ENCODE data around the gene RAPGEF3. TPM values are rescaled to one million over a fixed set of nuclear protein-coding genes. Genes with fewer than 3 reads are reported as not detected.
A peak's percentile ranks its signal among the peaks of the same experiment; 100 is the strongest.

RAPGEF3 gene
- total and polyA plus RNA-seq, 4 donors, result 3.1 to 149 (median 89.0) TPM

DNA sequence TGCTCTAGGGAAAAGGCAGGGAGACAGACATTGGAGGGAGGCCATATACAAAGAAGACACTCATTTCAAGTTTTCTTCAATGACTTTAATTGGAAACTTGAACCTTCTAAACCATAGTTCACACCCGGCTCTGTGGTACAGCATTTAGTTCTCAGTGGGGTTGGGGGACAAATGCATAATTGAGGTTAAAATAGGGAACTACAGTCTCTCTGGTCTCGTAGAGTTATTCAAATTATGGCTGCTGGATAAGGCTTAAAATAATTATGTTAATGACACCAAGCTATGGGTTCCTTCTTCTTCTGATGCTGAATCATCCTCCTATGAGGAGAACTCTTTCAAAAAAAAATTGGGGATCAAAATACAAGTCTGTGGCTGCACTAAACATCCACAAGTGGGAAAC lies 49.0 kb downstream of the RAPGEF3 start:
- Histone ChIP-seq H3K27me3 (ENCODE audit: control insufficient read depth in 1 of 2, insufficient read depth in 2 of 2, low read length in 1 of 2) (no peaks in the 10 kb centered on the region), H3K36me3 (ENCODE audit: control insufficient read depth in 1 of 2, insufficient read depth in 2 of 2, low read length in 1 of 2) (peaks cover 0 to 2% of the 10 kb centered on the region in 2 donors), H3K4me3 (ENCODE audit: low read length in 2 of 2) (no peak overlapping the region), H3K9me3 (ENCODE audit: control insufficient read depth, low read length) (no peaks in the 10 kb centered on the region), H3K4me1 (ENCODE audit: control insufficient read depth in 1 of 2, insufficient read depth in 2 of 2, low read length in 2 of 2) (no peaks in the 10 kb centered on the region), H3K27ac (ENCODE audit: low read depth in 1 of 2, low read length in 2 of 2) (no peak overlapping the region)
- intact Hi-C loops (cut with DNase I), result loop anchor here in 1 of 2 donors (10.0 kb wide), 1 partner anchor 245 kb away; no protein-coding TSS in a partner anchor
- no peak for DNase-seq
- ATAC-seq (ENCODE audit: low FRiP score), result no peak
- WGBS, 2 donors, result 87 to 90% methylated on average over 2 of the region's 2 CpGs

DNA sequence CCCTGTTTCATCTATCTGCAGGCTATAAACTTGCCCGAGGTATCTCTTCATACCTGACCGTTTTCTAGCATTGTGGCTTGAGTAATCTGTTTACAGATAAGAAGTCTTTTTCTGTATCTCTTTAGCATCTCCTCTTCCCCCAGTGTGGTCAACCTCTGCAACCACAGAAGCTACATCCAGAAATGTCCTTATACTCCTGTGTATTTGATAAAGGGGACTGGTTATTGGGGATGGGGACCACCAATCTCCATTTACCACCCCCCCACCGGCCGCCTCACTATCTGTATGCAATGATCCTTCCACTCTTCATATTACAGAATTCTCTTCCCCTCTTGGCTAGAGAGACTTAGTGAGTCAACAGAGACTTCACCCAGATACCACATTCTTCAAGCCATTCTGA lies 49.4 kb downstream of the RAPGEF3 start:
- WGBS, 2 donors, result 92% methylated on average over 4 of the region's 4 CpGs
- intact Hi-C loops (cut with DNase I), result no loop called here
- Histone ChIP-seq H3K4me1 (ENCODE audit: control insufficient read depth in 1 of 2, insufficient read depth in 2 of 2, low read length in 2 of 2) (no peaks in the 10 kb centered on the region), H3K4me3 (ENCODE audit: low read length in 2 of 2) (no peak overlapping the region), H3K27ac (ENCODE audit: low read depth in 1 of 2, low read length in 2 of 2) (no peak overlapping the region), H3K36me3 (ENCODE audit: control insufficient read depth in 1 of 2, insufficient read depth in 2 of 2, low read length in 1 of 2) (peaks cover 0 to 2% of the 10 kb centered on the region in 2 donors), H3K27me3 (ENCODE audit: control insufficient read depth in 1 of 2, insufficient read depth in 2 of 2, low read length in 1 of 2) (no peaks in the 10 kb centered on the region), H3K9me3 (ENCODE audit: control insufficient read depth, low read length) (no peaks in the 10 kb centered on the region)
- ATAC-seq (ENCODE audit: low FRiP score), result no peak
- DNase-seq, result no peak

DNA sequence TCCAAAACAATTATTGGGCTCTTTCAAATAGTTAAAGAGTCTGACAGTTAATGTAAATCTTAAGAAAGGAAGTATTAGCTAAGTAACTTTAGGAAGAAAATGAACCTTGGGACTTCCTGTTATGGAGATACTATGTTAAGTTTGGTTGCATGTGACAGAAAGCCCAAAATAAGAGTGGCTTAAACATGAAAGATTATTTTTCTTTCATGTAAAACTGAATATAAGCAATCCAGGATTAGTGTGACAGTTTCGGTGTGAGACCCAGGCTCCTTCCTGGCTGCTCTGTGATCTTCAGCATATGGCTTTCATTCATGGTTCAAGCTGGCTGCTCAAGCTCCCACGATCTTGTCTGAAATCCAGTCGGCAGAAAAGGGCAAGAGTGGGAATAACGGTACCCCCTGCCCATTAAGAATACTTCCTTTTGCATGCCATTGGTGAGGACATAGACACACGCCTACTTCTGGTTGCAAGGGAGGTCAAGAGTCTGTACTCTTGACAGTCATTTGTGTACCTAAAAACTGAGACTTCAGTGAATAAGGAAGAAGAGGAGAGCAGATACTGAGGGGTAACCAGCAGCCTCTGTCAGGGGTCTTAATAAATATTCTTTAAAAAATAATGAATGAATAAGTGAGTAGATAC lies 50.7 kb downstream of the RAPGEF3 start:
- no peak overlapping the region for H3K27ac ChIP-seq (ENCODE audit: low read depth in 1 of 2, low read length in 2 of 2)
- H3K9me3 ChIP-seq (ENCODE audit: control insufficient read depth, low read length), result no peaks in the 10 kb centered on the region
- WGBS, 2 donors, result 57 to 66% methylated on average over 5 of the region's 5 CpGs
- intact Hi-C loops (cut with DNase I), result no loop called here
- DNase-seq (no peak), ATAC-seq (ENCODE audit: low FRiP score) (no peak)
- H3K27me3 ChIP-seq (ENCODE audit: control insufficient read depth in 1 of 2, insufficient read depth in 2 of 2, low read length in 1 of 2), result no peaks in the 10 kb centered on the region
- H3K4me3 ChIP-seq (ENCODE audit: low read length in 2 of 2), result no peak overlapping the region
- peaks cover 0 to 2% of the 10 kb centered on the region in 2 donors for H3K36me3 ChIP-seq (ENCODE audit: control insufficient read depth in 1 of 2, insufficient read depth in 2 of 2, low read length in 1 of 2)
- no peaks in the 10 kb centered on the region for H3K4me1 ChIP-seq (ENCODE audit: control insufficient read depth in 1 of 2, insufficient read depth in 2 of 2, low read length in 2 of 2)

DNA sequence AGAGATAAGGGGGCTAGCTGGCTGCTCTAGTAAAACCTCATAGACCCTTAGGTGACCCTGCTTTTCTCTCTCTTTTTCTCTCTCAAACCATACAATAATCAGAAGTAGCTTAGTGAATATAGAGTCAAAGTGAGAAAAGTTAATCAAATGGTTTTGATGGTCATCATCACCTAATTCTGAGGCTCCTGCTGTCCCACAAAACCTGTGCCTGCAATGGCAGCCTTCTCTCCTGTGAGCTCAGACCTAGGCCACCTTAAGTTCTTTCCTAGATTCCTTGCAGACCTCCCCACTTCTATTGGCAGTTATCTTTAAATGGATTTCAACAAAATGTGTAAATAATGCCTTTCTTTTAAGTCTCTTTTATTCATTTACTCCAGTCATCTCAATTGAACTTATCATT lies 51.3 kb downstream of the RAPGEF3 start:
- Histone ChIP-seq H3K27ac (ENCODE audit: low read depth in 1 of 2, low read length in 2 of 2) (no peak overlapping the region), H3K9me3 (ENCODE audit: control insufficient read depth, low read length) (no peaks in the 10 kb centered on the region), H3K4me3 (ENCODE audit: low read length in 2 of 2) (no peak overlapping the region), H3K4me1 (ENCODE audit: control insufficient read depth in 1 of 2, insufficient read depth in 2 of 2, low read length in 2 of 2) (no peaks in the 10 kb centered on the region), H3K27me3 (ENCODE audit: control insufficient read depth in 1 of 2, insufficient read depth in 2 of 2, low read length in 1 of 2) (no peaks in the 10 kb centered on the region), H3K36me3 (ENCODE audit: control insufficient read depth in 1 of 2, insufficient read depth in 2 of 2, low read length in 1 of 2) (peaks cover 0 to 2% of the 10 kb centered on the region in 2 donors)
- intact Hi-C loops (cut with DNase I), result no loop called here
- no peak for DNase-seq
- ATAC-seq (ENCODE audit: low FRiP score), result no peak

DNA sequence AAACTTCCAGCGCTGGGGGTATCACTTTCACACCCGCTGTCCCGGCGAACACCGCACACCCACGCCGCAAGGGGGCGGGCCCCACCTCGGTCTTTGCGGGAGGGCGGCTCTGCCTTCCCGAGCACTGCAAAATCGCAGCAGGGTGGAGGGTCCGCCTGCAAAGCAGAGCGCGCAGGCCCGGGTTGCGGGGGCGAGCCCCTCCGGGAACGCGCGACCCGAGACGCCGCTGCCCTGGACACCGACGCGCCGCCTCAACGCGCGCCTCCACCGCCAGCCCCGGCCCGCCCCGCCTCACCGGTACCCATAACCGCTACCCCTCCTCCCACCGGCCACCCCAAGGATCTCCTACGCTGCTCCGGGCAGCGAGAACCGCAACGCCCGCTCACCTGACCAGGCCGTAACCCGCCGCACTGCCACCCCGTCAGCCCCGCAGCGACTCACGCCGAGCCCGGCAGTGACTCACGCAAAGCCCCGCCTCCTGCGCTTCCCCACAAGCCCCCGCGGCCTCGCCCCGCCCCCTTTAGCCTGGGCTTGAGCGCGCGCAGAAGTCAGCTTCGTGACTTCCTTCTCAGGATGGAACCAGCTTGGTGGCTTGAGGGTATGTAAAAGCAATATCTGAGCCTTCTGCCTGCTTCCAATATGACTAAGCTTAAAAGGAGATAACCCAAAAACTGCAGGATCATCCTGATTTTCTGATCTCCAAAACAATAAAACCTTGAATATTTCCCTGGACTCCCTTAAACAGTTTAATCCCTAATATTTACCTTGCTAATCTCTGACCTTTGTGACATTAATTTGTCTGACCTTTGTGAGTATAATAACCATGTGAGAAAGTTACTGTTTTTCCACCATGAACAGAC lies 52.9 kb downstream of the RAPGEF3 start, which contains the start of gene RPAP3:
Gene RPAP3 (minus strand): TSS at position 465 of the 860 bp plus-strand sequence. CDS start 3,190 bp downstream, outside the sequence.
- 0% methylated on average over 49 to 66 of the region's 66 CpGs for whole genome bisulfite sequencing, 2 donors
- no peaks in the 10 kb centered on the region for H3K27me3 ChIP-seq (ENCODE audit: control insufficient read depth in 1 of 2, insufficient read depth in 2 of 2, low read length in 1 of 2)
- peak within 1 kb of the TSS in 1 of 2 donors; percentile 68 for H3K27ac ChIP-seq (ENCODE audit: low read depth in 1 of 2, low read length in 2 of 2)
- peak; percentile 99 to 100 for DNase-seq
- H3K36me3 ChIP-seq (ENCODE audit: control insufficient read depth in 1 of 2, insufficient read depth in 2 of 2, low read length in 1 of 2), result peaks cover 0 to 2% of the 10 kb centered on the region in 2 donors
- intact Hi-C loops (cut with DNase I), result no loop called here
- peak within 1 kb of the TSS; percentile 68 to 98 for H3K4me3 ChIP-seq (ENCODE audit: low read length in 2 of 2)
- ATAC-seq (ENCODE audit: low FRiP score), result peak; percentile 99
- H3K9me3 ChIP-seq (ENCODE audit: control insufficient read depth, low read length), result no peaks in the 10 kb centered on the region
- H3K4me1 ChIP-seq (ENCODE audit: control insufficient read depth in 1 of 2, insufficient read depth in 2 of 2, low read length in 2 of 2), result no peaks in the 10 kb centered on the region

DNA sequence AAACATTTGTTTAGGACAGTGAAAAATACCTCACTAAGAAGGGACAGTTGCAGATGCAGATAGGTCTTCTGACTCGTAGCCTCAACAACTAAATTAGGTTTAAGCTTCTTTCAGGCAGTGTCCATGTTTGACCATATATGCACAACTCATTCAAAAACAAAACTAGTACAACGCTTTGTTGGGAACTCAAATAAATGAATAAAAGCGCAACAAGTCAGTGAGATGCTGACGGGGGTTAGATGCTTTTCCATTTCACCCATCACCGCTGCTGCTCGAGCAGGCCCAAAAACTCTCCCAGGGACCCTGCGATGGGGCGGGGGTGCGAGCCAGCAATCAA lies 53.5 kb downstream of the RAPGEF3 start:
- DNase-seq, result no peak
- WGBS, 2 donors, result 0 to 1% methylated on average over 9 of the region's 9 CpGs
- peaks cover 2 to 4% of the 10 kb centered on the region in 2 donors for H3K36me3 ChIP-seq (ENCODE audit: control insufficient read depth in 1 of 2, insufficient read depth in 2 of 2, low read length in 1 of 2)

DNA sequence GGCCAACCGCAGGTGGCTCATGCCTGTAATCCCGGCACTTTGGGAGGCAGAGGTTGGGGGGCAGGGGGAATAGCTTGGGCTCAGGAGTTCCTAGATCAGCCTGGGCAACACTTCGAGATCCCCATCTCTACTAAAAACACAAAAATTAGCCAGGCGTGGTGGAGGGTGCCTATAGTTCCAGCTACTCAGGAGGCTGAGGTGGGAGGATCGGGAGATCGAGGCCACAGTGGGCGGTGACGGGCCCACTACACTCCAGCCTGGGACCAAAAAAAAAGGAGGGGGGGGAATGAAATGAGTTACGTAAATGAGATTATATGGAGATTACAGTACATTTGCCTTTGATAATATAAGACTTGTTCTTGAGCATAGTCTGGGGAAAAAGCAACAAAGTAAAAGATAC lies 54.0 kb downstream of the RAPGEF3 start:
- DNase-seq, result no peak
- no peaks in the 10 kb centered on the region for H3K27me3 ChIP-seq (ENCODE audit: control insufficient read depth in 1 of 2, insufficient read depth in 2 of 2, low read length in 1 of 2)
- intact Hi-C loops (cut with DNase I), result no loop called here
- peaks cover 2 to 4% of the 10 kb centered on the region in 2 donors for H3K36me3 ChIP-seq (ENCODE audit: control insufficient read depth in 1 of 2, insufficient read depth in 2 of 2, low read length in 1 of 2)
- 87 to 88% methylated on average over 9 of the region's 9 CpGs for WGBS, 2 donors
- H3K9me3 ChIP-seq (ENCODE audit: control insufficient read depth, low read length), result no peaks in the 10 kb centered on the region
- no peak overlapping the region for H3K4me3 ChIP-seq (ENCODE audit: low read length in 2 of 2)
- ATAC-seq (ENCODE audit: low FRiP score), result no peak
- H3K27ac ChIP-seq (ENCODE audit: low read depth in 1 of 2, low read length in 2 of 2), result no peak overlapping the region
- H3K4me1 ChIP-seq (ENCODE audit: control insufficient read depth in 1 of 2, insufficient read depth in 2 of 2, low read length in 2 of 2), result no peaks in the 10 kb centered on the region

More for the DNA sequence above, 53.5 kb downstream of the RAPGEF3 start:
- Histone ChIP-seq H3K4me3 (ENCODE audit: low read length in 2 of 2) (peak overlapping the region; percentile 68 to 87), H3K27me3 (ENCODE audit: control insufficient read depth in 1 of 2, insufficient read depth in 2 of 2, low read length in 1 of 2) (no peaks in the 10 kb centered on the region), H3K4me1 (ENCODE audit: control insufficient read depth in 1 of 2, insufficient read depth in 2 of 2, low read length in 2 of 2) (no peaks in the 10 kb centered on the region), H3K27ac (ENCODE audit: low read depth in 1 of 2, low read length in 2 of 2) (no peak overlapping the region), H3K9me3 (ENCODE audit: control insufficient read depth, low read length) (no peaks in the 10 kb centered on the region)
- intact Hi-C loops (cut with DNase I), result no loop called here
- no peak for ATAC-seq (ENCODE audit: low FRiP score)

DNA sequence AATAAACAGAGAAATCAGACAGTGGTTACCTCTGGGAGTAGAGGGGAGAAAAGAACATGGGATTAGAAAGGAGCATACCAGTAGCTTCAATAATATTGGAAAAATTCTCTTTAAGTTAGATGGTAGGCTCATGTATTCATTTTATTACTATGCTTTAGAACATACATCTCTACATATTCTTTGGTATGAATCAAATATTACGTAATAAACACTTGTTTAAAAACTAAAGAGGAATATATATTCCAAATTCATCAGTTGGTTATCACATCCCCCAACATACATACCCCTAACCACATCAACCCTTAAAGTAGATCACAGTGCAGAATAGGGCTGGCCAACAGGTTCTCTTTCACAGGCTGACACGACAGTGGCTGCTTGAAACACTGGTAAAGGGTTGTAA lies 58.4 kb downstream of the RAPGEF3 start:
- 84 to 95% methylated on average over 2 of the region's 2 CpGs for WGBS, 2 donors
- ATAC-seq (ENCODE audit: low FRiP score), result no peak

DNA sequence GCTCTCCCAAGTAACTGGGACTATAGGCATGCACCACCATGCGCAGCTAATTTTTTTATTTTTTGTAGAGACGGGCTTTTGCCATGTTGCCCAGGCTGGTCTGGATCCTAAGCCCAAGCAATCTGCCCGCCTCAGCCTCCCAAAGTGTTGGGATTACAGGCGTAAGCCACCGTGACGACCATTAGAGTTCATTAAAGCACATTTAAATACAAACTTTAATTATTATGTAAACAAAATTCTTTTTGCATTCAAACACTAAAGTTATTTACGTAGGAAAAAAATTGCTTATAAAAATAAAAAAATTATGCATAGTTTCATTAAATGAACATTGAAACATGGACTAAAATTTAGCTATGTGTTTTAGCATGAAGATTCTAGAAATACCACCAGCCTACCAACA lies 60.0 kb downstream of the RAPGEF3 start:
- H3K9me3 ChIP-seq (ENCODE audit: control insufficient read depth, low read length), result no peaks in the 10 kb centered on the region
- peaks cover 0 to 4% of the 10 kb centered on the region in 2 donors for H3K36me3 ChIP-seq (ENCODE audit: control insufficient read depth in 1 of 2, insufficient read depth in 2 of 2, low read length in 1 of 2)

More for the DNA sequence above, 58.4 kb downstream of the RAPGEF3 start:
- no peak overlapping the region for H3K27ac ChIP-seq (ENCODE audit: low read depth in 1 of 2, low read length in 2 of 2)
- intact Hi-C loops (cut with DNase I), result no loop called here
- no peaks in the 10 kb centered on the region for H3K4me1 ChIP-seq (ENCODE audit: control insufficient read depth in 1 of 2, insufficient read depth in 2 of 2, low read length in 2 of 2)
- H3K4me3 ChIP-seq (ENCODE audit: low read length in 2 of 2), result no peak overlapping the region
- H3K36me3 ChIP-seq (ENCODE audit: control insufficient read depth in 1 of 2, insufficient read depth in 2 of 2, low read length in 1 of 2), result peaks cover 0 to 4% of the 10 kb centered on the region in 2 donors
- DNase-seq, result no peak
- H3K27me3 ChIP-seq (ENCODE audit: control insufficient read depth in 1 of 2, insufficient read depth in 2 of 2, low read length in 1 of 2), result no peaks in the 10 kb centered on the region
- no peaks in the 10 kb centered on the region for H3K9me3 ChIP-seq (ENCODE audit: control insufficient read depth, low read length)

More for the DNA sequence above, 60.0 kb downstream of the RAPGEF3 start:
- 90 to 94% methylated on average over 7 of the region's 7 CpGs for WGBS, 2 donors
- intact Hi-C loops (cut with DNase I), result no loop called here
- ATAC-seq (ENCODE audit: low FRiP score) (no peak), DNase-seq (no peak)
- Histone ChIP-seq H3K27me3 (ENCODE audit: control insufficient read depth in 1 of 2, insufficient read depth in 2 of 2, low read length in 1 of 2) (no peaks in the 10 kb centered on the region), H3K27ac (ENCODE audit: low read depth in 1 of 2, low read length in 2 of 2) (no peak overlapping the region), H3K4me3 (ENCODE audit: low read length in 2 of 2) (no peak overlapping the region), H3K4me1 (ENCODE audit: control insufficient read depth in 1 of 2, insufficient read depth in 2 of 2, low read length in 2 of 2) (no peaks in the 10 kb centered on the region)
